GM19397 (cell line): ENCODE results near the gene GATA3.

Experiments used
- ATAC-seq: cut with Tn5 transposase; IDR thresholded peaks from one replicate; pipeline ENCODE4 v1.9.1; 2021; ENCODE audit warnings: mild to moderate bottlenecking, moderate library complexity; ENCODE audit not compliant: unreplicated experiment

GATA3 gene

GRCh38 chr10:8088504-8088903, 34.0 kb downstream of the GATA3 start:
- peak; percentile 58 for ATAC-seq

DNA sequence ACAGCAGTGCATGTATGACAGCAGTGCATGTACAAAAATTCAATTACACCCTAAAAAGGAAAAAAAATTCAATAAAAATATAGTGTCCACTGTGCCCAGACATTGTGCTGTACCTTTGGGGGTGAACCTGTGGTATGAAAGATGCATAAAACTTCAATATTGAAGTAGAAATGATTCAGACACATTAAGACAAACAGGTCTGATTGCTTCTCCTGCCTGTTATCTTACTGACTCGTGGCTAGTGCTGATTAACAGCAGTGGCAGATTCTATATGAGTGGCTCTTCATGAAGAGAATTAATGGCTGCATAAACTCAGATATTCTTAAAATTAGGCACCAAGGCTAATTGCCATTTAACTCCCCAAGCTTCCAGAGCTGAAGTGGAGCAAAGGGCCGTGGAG, 37.9 kb downstream of the GATA3 start:
- no peak for ATAC-seq

GRCh38 chr10:8095959-8096358, 41.5 kb downstream of the GATA3 start:
- no peak for ATAC-seq

DNA sequence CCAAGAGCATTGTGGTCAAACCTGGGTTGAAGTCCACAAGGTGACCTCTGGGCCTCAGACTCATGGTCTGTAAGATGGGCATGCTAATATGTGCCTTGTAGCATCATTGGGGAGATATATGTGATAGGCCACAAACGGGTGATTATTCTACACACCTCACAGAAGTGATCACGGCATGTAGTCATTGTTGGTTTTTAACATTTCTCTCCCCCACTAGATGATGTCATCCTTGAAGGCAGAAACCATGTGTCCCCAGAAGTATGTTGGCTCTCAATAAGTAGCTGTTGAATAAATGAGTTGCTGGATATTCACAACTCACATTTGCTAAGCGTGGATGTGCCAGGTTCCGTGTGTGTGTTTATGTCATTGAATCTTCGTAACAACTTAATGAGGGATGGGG, 42.4 kb downstream of the GATA3 start:
- no peak for ATAC-seq

DNA sequence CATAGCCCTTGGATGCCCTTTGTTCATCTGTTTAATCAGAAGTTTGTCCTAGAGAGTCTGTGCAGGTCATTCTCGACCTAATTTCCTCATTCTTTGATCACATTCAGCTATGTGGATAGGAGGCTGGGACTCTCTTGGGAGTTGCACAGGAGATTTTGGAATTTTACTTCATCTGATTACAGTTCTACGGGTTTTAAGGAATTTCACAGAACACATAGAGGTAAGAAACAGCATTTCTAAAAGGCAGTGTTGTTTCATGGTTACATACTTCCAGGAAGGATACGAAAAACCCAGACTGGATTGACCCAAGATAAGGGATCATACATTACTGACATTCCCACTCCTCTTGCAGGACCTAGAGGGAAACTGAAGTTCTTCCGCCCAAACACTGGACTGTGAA, 45.9 kb downstream of the GATA3 start:
- ATAC-seq = no peak

DNA sequence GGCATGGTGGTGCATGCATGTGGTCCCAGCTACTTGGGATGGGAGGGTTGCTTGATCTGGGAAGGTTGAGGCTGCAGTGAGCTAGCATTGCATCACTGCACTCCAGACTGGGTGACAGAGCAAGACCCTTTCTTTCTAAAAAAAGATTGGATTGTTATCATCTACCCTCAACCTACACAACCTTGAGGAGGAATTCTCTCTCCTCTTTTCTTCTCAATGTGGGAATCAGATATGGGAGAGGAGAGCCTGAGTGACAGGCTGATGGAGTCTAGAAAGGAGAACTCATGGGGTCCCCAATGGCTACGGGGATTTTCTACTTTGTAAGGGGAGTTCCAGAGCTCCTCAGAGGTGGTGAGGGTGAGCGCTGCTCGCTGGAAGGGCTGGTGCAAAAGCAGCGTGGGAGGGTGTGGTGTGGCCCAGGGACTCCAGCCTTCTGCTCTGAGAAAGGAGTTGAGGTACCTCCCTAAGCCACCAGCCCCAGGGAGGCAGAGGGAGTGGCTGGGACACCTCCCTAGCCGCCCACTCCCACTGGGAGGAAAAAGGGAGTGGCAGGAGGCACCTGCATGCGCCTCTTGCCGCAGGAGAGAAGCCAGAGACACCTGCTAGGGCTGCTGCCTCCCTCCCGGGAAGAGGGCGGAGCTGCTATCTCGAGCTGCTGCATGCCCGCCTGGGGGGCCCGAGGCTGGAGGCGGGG, 48.4 kb downstream of the GATA3 start:
- ATAC-seq = peak; percentile 82

DNA sequence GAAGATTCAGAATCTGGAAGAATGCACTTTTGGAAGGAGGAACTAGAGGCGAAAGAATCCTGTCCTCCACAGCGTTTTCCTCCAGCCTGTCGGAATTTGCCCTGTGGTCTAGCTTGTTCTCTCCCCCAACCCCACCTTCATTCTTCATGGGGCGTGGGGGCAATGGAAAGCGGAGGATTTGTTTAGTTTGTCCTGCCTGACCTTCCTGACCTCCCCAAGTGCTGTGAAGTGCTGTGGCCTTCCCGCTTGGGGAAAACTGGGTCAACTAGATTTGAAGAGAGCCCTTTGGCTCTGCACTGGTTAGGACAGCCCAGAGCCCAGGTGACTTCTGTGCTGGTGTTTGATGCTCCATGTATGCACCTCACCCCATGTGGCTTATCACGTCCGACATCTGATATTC, 49.1 kb downstream of the GATA3 start:
- ATAC-seq = no peak

GRCh38 chr10:8104005-8104404, 49.5 kb downstream of the GATA3 start:
- no peak for ATAC-seq

- no peak for ATAC-seq
These were observed 50.2 kb downstream of the GATA3 start for GRCh38 chr10:8104721-8105120.

DNA sequence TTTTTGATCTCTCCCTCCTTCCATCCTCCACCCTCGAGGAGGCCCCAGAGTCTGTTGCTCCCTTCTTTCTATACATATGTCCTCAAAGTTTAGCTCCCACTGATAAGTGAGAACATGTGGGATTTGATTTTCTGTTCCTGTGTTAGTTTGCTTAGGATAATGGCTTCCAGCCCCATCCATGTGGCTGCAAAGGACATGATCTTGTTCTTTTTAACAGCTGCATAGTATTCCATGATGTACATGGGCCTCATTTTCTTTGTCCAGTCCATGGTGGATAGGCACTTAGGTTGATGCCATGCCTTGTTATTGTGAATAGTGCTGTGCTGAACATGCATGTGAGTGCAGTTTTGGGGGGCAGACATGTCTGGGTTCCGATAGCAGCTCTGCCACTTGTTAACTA, 51.4 kb downstream of the GATA3 start:
- no peak for ATAC-seq

- ATAC-seq = no peak
These were observed 57.9 kb downstream of the GATA3 start for GRCh38 chr10:8112230-8112905.

- no peak for ATAC-seq
These were observed 58.5 kb downstream of the GATA3 start for GRCh38 chr10:8112942-8113442.

DNA sequence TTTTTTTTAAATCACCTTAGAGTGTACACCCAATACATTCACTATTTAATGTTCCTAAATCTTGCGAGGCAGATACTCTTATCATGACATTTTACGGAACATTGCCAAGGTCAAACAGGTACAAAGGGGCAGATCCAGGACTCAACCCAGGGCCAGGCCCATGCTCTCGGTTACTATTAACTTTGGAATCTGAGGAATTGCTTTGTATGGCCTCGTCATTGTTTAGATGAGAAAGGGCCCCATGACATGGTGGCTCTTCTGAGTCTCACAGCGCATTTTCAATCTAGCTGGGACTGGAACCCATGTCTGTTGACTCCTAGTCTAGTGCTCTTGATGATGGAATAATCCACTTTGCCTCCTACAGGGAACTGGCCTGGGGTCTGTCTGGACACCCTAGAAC, 59.1 kb downstream of the GATA3 start:
- no peak for ATAC-seq

DNA sequence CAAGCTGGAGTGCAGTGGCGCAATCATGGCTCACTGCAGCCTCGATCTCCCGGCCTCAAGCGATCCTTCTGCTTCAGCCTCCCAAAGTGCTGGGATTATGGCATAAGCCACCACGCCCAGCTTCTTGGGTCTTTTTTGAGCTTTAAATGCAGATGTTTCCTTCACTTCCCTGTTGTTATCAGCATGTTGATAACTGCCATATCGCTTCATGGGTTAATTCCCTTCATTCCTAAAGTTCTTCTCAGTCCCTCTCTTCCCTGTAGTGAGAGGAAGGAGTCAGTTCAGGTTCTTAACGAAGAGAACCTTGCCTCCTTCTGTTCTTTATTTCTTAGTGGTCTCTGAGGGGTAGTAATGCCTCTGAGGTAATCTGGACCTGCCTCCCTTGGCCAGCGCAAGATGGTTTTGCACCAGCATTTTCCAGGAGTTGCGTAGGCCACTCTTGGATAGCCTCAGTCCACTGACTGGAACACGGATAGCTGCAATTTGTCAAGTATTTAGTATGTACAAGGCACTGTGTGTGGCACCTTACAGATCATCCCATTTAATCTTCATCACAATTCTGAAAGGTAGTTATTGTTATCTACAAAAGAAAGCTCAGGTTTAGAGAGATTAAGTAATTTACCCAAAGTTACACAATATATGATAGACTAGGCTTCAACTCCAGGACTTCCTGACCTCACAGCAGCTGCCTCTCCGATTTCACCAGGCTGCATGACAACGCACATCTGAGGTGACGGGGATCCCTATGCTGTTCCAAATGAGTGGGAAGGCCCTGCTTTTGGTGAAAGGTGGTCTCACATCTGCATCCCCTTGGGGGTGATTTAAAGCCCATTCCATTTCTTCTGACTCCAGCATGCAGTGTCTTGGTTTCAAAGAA, 60.5 kb downstream of the GATA3 start:
- ATAC-seq = no peak

DNA sequence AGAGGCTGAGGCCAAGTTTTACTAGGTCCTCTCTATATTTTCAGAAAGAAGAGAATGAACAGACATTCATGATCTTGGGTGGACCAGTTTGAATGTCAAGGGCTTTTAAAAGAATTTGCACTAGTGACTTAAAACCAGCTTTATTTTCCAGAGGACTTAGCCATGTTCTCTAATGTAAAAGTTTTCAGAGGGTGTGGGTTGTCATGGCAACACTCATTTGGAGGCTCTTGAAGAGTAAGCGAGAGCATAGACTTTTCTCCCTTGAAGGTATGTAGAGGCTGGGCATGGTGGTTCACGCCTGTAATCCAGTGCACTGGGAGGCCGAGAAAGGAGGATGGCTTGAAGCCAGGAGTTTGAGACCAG, 61.1 kb downstream of the GATA3 start:
- ATAC-seq = no peak

GRCh38 chr10:8116474-8116873, 62.0 kb downstream of the GATA3 start:
- ATAC-seq = no peak

- ATAC-seq = no peak
These were observed 62.5 kb downstream of the GATA3 start for GRCh38 chr10:8116926-8117493.

DNA sequence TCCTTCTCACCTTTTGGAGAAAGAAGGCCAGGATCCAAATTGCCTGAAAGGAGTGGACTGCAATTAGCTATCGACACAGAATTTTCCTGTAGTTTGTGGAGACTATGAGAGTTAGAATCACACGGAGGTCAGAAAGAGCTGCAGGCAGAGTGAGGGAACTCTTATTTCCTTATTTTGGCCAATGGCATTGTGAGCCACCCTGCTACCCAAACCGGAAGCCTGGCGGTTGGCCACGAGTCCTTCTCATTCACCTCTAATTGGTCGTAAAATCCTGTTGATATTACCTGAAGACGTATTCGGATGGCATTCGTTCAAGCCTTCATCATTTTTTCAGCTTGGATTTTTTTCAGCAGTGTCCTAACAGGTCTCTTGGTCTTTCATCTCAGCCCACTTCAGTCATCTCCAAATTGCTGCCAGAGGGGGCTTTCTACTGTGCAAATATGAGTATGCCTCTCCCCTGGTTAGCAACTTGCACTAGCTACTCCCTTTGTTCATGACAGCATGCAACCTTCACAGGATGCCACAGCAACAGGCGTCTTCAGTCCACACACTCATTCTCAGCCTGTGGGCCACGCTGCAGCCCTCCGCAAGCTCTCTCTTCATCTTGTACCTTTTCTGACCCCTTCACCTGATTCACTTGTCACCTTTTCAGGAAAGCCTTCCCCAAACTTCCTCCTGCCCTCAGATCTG, 66.9 kb downstream of the GATA3 start:
- ATAC-seq = no peak

DNA sequence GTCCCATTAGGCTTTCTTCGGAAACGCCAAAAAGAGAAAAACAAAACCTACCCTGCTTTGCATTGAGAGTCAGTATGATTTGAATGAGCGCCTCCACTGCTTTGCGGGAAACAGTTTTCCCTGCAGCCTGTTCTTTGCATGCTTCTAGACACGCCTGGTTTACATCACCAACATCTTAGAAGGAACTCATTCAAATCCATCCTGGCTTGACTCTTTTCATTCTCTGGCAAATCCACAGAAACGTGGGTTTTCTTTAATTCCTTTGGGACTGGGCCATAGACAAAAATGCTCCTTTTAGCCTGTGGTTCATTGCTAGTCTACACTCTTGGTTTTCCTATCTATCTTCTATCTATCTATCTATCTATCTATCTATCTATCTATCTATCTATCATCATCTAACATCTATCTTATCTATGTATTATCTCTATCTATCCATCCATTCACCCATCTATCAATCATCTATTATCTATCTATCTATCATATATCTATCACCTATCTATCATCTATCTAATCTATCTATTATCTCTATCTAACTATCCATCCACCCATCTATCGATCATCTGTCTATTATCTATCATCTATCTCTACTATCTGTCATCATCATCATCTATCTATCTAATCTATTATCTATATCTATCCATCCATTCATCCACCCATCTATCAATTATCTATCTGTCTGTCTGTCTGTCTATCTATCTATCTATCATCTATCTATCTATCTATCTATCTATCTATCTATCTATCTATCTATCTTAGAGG, 68.3 kb downstream of the GATA3 start:
- ATAC-seq = no peak

DNA sequence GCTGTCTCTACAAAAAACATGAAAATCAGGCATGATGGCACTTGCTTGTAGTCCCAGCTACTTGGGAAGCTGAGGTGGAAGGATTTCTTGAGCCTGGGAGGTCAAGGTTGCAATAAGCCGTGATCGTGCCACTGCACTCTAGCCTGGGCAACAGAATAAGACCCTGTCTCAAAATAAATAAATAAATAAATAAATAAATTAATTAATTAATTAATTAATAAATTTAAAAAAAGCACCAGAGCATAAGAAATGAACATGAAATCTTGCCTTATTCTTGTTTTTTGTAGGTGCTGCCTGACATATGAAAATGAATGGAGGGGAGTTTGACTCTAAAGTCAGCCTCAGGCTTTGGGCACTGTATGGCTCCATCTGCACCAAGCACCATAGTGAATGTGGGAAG, 69.9 kb downstream of the GATA3 start:
- no peak for ATAC-seq
